Mucosa of descending colon (tissue), 3 donors: ENCODE results near the gene MTCH2. TPM values are rescaled to one million over a fixed set of nuclear protein-coding genes. Genes with fewer than 3 reads are reported as not detected.

Source experiments
- ATAC-seq: fragments of 200-7000 bp; cut with Tn5 transposase; one replicate; pipeline ENCODE4 v1.9.1; 2020; ENCODE audit warnings: mild to moderate bottlenecking, moderate library complexity
- DNase-seq, 3 donors: peaks; one replicate each; pipeline ENCODE4 v3.0.0-alpha.2; 2020
- H3K36me3 ChIP-seq: fragments of 200-600 bp; one replicate; pipeline ENCODE4 v1.8.0; 2021; ENCODE audit warnings: low read depth, mild to moderate bottlenecking
- H3K4me1 ChIP-seq: fragments of 200-600 bp; one replicate; pipeline ENCODE4 v1.8.0; 2021; ENCODE audit warnings: low read depth, mild to moderate bottlenecking
- H3K4me3 ChIP-seq: fragments of 200-600 bp; one replicate; pipeline ENCODE4 v1.8.0; 2021; ENCODE audit warnings: mild to moderate bottlenecking
- H3K9me3 ChIP-seq: fragments of 200-600 bp; one replicate; pipeline ENCODE4 v1.8.0; 2021; ENCODE audit warnings: mild to moderate bottlenecking
- intact Hi-C, 2 donors: fragments of 100-400 bp; cut with DNase I in 1 of 2; cut with micrococcal nuclease in 1 of 2; formaldehyde crosslinking; loops; one replicate each; pipeline versions ENCODE4 v1.11.0 to v1.11.1; 2022; cut with DNase I, micrococcal nuclease
- total RNA-seq, 3 donors: library from RNA; stranded (reverse); fragmentation: NEBNext Ultra II Directional in 2 of 3; extraction: Animal tissue kit (Norgen Biotek cat#: 25700) in 2 of 3; gene quantifications; one replicate each; pipeline versions ENCODE4 v1.2.1 to v1.2.4, GENCODE V29; 2021 to 2023
- TF ChIP-seq, protein P1 (sequence below): fragments of 200-600 bp; IDR thresholded peaks from one replicate; pipeline ENCODE4 v1.8.0; 2022; ENCODE audit warnings: antibody characterized with exemption, mild to moderate bottlenecking
- donor health status: DM: no; HTN: no; CAD: no; lungs with moderate emphysema.
- donor health status: DM: no; HTN: no; CAD: no.
- donor health status: DM: no; HTN: yes; CAD: no.

Gene MTCH2
- total RNA-seq, 3 donors from 2014 or later, result 89.7 to 137 (median 126) TPM

DNA sequence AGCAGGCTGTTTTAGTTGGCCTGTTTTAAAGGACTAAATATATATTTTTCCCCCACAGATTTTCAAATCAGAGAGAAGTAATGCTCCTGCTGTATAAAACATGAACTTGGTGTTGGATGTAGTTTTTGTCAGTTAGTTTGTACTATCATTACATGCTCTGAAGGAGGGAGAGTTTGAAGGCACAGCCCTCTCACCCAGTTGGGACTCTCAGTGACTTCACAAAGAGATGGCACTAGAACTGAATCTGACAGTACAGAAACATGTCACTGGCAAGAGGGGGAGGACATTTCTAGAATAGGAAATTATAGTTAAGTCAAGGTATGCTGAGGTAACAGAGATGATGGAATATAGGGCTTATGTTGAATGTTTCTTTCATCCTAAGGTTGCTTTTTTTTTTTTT lies 27.1 kb downstream of the MTCH2 start:
- Histone ChIP-seq H3K4me1 (no peaks in the 10 kb centered on the region), H3K36me3 (no peaks in the 10 kb centered on the region), H3K4me3 (no peak overlapping the region), H3K9me3 (no peaks in the 10 kb centered on the region)
- TF ChIP-seq, protein P1, sequence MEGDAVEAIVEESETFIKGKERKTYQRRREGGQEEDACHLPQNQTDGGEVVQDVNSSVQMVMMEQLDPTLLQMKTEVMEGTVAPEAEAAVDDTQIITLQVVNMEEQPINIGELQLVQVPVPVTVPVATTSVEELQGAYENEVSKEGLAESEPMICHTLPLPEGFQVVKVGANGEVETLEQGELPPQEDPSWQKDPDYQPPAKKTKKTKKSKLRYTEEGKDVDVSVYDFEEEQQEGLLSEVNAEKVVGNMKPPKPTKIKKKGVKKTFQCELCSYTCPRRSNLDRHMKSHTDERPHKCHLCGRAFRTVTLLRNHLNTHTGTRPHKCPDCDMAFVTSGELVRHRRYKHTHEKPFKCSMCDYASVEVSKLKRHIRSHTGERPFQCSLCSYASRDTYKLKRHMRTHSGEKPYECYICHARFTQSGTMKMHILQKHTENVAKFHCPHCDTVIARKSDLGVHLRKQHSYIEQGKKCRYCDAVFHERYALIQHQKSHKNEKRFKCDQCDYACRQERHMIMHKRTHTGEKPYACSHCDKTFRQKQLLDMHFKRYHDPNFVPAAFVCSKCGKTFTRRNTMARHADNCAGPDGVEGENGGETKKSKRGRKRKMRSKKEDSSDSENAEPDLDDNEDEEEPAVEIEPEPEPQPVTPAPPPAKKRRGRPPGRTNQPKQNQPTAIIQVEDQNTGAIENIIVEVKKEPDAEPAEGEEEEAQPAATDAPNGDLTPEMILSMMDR, result no peak
- intact Hi-C loops, result no loop called here
- DNase-seq, result no peak
- no peak for ATAC-seq

DNA sequence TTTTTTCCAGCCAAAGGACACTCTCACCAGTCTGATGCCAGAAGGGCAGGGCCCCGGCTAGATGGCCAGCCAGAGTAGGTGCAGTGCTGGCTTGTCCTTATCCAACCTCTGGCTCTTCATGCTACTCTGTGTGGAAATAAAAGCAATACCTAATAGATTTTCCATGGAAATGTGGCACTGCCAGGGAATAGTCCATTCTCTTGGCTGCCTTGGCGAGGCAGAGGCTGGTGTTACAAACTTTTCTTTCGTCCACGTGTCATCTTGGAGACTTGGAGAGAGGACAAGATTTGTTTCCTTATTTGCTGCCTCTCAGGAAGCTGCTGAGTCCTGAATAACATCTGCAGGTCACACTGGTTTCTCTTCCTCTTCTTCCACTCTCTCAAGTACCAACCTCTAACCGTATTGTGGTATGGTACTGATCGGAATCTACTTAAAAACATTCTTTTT lies 31.0 kb downstream of the MTCH2 start:
- no peaks in the 10 kb centered on the region for H3K36me3 ChIP-seq
- no peaks in the 10 kb centered on the region for H3K9me3 ChIP-seq
- H3K4me3 ChIP-seq, result no peak overlapping the region
- TF ChIP-seq, protein P1, result no peak
- intact Hi-C loops, result no loop called here
- DNase-seq (no peak), ATAC-seq (peak; percentile 36)
- no peaks in the 10 kb centered on the region for H3K4me1 ChIP-seq

GRCh38 chr11:47609675-47610074 lies 32.7 kb downstream of the MTCH2 start:
- no peak for ATAC-seq
- TF ChIP-seq, protein P1, result no peak

GRCh38 chr11:47607380-47607779 lies 35.0 kb downstream of the MTCH2 start:
- ATAC-seq, result no peak
- H3K36me3 ChIP-seq, result no peaks in the 10 kb centered on the region
- H3K9me3 ChIP-seq, result no peaks in the 10 kb centered on the region
- no peaks in the 10 kb centered on the region for H3K4me1 ChIP-seq
- intact Hi-C loops, result no loop called here
- no peak for DNase-seq
- TF ChIP-seq, protein P1, result no peak
- no peak overlapping the region for H3K4me3 ChIP-seq

More at GRCh38 chr11:47609675-47610074, 32.7 kb downstream of the MTCH2 start:
- Histone ChIP-seq H3K4me3 (no peak overlapping the region), H3K36me3 (no peaks in the 10 kb centered on the region), H3K9me3 (no peaks in the 10 kb centered on the region), H3K4me1 (no peaks in the 10 kb centered on the region)
- intact Hi-C loops, result no loop called here
- no peak for DNase-seq

DNA sequence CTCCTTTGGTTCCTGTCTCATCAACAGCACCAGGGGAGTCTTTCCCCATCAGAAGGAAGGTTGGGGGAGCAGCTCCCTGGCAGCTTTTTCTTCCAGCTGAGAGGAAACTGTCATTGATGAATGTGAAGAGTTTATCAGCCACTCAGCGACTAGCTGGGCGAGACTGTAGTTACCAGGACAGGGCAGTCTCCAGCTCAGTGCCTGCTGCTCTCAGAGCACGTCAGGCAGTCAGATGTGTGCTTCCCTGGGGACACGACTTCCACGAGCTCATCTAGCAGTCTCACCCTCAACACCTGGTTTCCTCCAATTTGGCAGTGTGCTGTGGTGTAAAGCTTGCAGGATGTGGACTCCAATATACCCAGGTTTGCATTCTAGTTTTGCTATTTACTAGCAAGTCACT lies 35.6 kb downstream of the MTCH2 start:
- no peak for ATAC-seq

More for the DNA sequence above, 35.6 kb downstream of the MTCH2 start:
- Histone ChIP-seq H3K9me3 (no peaks in the 10 kb centered on the region), H3K36me3 (no peaks in the 10 kb centered on the region), H3K4me1 (no peaks in the 10 kb centered on the region), H3K4me3 (no peak overlapping the region)
- intact Hi-C loops, result no loop called here
- TF ChIP-seq, protein P1, result no peak
- DNase-seq, result no peak
